Measurements from ENCODE around the gene LIF. TPM values are rescaled to one million over a fixed set of nuclear protein-coding genes. Genes with fewer than 3 reads are reported as not detected.
A peak's percentile ranks its signal among the peaks of the same experiment; 100 is the strongest.

The LIF gene
- total RNA-seq, 1 donor from 2014 or later, result 0.16 TPM

DNA sequence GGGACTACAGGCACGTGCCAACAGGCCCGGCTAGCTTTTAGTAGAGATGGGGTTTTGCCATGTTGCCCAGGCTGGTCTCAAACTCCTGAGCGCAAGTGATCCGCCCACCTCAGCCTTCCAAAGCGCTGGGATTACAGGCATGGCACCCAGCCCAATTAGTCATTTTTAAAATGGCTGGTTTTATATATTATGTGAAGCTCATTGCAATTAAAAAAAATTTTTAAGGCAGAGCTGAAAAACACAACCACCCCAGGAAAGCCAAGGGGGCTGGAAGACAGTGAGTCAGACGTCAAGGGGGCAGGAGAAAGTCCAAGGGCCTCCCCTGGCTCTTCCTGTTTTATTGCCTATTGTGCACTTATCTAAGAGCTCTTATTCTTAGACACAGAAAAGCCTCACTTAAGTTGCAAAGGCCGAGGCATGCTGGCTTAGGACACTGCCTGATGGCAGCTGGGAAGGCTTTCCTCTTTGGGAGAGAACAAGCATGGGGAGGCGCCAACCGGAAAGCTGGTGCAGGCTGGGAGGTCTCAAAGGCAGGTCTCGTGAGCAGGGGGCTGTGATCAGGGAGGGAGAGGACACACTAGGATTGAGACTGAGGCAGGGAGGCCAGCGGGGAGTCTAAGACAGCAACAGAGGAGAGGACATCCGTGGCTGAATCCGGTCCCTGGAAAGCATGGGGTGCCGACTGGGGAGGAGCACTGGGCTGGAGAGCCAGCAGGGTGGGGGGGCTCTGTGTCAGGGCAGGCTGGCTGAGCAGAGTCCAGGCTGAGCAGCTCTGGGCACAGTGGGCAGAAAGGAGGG lies 31.2 kb upstream of the LIF start:
- DNase-seq, result no peak
- H3K4me1 ChIP-seq, result peaks cover 16% of the 10 kb centered on the region
- no peaks in the 10 kb centered on the region for H3K36me3 ChIP-seq
- intact Hi-C loops (cut with micrococcal nuclease), result no loop called here
- no peak overlapping the region for H3K4me3 ChIP-seq
- H3K27me3 ChIP-seq (ENCODE audit: low read depth), result no peaks in the 10 kb centered on the region
- TF ChIP-seq, protein P1, sequence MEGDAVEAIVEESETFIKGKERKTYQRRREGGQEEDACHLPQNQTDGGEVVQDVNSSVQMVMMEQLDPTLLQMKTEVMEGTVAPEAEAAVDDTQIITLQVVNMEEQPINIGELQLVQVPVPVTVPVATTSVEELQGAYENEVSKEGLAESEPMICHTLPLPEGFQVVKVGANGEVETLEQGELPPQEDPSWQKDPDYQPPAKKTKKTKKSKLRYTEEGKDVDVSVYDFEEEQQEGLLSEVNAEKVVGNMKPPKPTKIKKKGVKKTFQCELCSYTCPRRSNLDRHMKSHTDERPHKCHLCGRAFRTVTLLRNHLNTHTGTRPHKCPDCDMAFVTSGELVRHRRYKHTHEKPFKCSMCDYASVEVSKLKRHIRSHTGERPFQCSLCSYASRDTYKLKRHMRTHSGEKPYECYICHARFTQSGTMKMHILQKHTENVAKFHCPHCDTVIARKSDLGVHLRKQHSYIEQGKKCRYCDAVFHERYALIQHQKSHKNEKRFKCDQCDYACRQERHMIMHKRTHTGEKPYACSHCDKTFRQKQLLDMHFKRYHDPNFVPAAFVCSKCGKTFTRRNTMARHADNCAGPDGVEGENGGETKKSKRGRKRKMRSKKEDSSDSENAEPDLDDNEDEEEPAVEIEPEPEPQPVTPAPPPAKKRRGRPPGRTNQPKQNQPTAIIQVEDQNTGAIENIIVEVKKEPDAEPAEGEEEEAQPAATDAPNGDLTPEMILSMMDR (IDR thresholded peaks at IDR 0.05; ENCODE audit: borderline replicate concordance), result no peak
- no peaks in the 10 kb centered on the region for H3K9me3 ChIP-seq (replicated peaks)
- peak overlapping the region; percentile 50 for H3K27ac ChIP-seq (replicated peaks)

DNA sequence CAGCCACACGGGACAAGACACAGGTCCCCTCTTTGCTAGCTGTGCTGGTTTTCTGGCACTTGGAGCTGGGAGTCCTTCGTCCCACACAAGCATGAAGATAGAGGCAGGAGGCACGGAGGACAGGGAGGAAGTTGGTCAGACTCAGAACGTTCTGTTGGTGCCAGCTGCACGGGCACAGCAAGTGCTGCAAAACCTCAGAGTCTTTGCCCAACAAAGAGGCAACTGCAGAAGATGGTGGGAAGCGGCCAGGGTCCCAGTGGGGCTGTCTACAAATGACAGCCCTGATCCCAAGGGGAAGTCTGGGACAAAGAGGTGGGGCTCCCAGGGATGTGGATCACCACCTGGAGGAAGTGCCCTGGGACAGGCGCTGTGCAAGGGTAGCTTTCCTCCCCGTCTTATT lies 29.5 kb upstream of the LIF start:
- H3K4me1 ChIP-seq, result peaks cover 16% of the 10 kb centered on the region

DNA sequence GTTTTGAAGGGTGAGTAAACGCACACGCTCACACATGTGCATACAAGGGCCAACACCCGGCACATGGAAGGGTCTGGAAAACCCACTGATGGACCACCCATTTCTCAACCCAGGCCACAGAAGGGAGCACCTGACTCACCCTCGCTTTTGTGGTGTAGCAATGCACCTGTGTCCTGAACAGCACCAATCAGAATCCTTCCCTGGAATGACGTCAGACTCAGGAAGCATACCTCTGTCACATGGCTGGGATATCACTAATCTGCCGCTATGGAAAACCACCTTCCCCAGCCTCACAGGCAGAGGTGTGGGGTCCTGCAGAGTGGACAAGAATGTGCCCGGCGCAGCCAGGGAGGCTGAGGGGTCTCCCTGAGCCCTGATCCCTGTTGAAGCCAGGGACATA lies 29.1 kb upstream of the LIF start:
- H3K27me3 ChIP-seq (ENCODE audit: low read depth), result no peaks in the 10 kb centered on the region
- no peaks in the 10 kb centered on the region for H3K36me3 ChIP-seq
- no peak for DNase-seq
- no peaks in the 10 kb centered on the region for H3K9me3 ChIP-seq (replicated peaks)
- TF ChIP-seq, protein P1 (IDR thresholded peaks at IDR 0.05; ENCODE audit: borderline replicate concordance), result no peak
- intact Hi-C loops (cut with micrococcal nuclease), result no loop called here
- H3K4me3 ChIP-seq, result no peak overlapping the region
- H3K27ac ChIP-seq (replicated peaks), result no peak overlapping the region
- H3K4me1 ChIP-seq, result peaks cover 16% of the 10 kb centered on the region

More for the DNA sequence above, 29.5 kb upstream of the LIF start:
- intact Hi-C loops (cut with micrococcal nuclease), result no loop called here
- H3K36me3 ChIP-seq, result no peaks in the 10 kb centered on the region
- no peaks in the 10 kb centered on the region for H3K27me3 ChIP-seq (ENCODE audit: low read depth)
- TF ChIP-seq, protein P1 (IDR thresholded peaks at IDR 0.05; ENCODE audit: borderline replicate concordance), result no peak
- no peak overlapping the region for H3K4me3 ChIP-seq
- no peak overlapping the region for H3K27ac ChIP-seq (replicated peaks)
- H3K9me3 ChIP-seq (replicated peaks), result no peaks in the 10 kb centered on the region
- no peak for DNase-seq

DNA sequence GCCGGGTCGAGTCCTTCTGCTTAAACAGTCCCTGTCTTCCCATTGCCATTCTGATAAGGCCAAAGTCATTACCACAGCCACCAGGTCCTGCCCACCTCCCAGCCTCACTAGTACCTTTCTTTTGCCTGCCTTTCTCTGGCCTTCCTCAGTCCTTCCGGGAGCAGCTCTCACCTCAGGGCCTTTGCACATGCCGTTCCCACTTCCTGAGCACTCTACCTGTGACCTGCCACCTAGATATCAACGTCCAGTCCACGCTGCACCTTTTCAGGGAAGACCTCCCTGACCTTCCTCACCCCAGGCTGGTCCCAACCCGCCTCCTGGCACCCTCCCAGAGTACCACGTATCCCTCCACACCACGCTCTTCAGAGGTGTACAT lies 27.9 kb upstream of the LIF start:
- no peak overlapping the region for H3K27ac ChIP-seq (replicated peaks)
- H3K4me1 ChIP-seq, result peaks cover 16% of the 10 kb centered on the region
- no peak for DNase-seq
- no peaks in the 10 kb centered on the region for H3K27me3 ChIP-seq (ENCODE audit: low read depth)
- no peaks in the 10 kb centered on the region for H3K9me3 ChIP-seq (replicated peaks)
- no peaks in the 10 kb centered on the region for H3K36me3 ChIP-seq
- intact Hi-C loops (cut with micrococcal nuclease), result no loop called here
- TF ChIP-seq, protein P1 (IDR thresholded peaks at IDR 0.05; ENCODE audit: borderline replicate concordance), result no peak
- H3K4me3 ChIP-seq, result no peak overlapping the region

DNA sequence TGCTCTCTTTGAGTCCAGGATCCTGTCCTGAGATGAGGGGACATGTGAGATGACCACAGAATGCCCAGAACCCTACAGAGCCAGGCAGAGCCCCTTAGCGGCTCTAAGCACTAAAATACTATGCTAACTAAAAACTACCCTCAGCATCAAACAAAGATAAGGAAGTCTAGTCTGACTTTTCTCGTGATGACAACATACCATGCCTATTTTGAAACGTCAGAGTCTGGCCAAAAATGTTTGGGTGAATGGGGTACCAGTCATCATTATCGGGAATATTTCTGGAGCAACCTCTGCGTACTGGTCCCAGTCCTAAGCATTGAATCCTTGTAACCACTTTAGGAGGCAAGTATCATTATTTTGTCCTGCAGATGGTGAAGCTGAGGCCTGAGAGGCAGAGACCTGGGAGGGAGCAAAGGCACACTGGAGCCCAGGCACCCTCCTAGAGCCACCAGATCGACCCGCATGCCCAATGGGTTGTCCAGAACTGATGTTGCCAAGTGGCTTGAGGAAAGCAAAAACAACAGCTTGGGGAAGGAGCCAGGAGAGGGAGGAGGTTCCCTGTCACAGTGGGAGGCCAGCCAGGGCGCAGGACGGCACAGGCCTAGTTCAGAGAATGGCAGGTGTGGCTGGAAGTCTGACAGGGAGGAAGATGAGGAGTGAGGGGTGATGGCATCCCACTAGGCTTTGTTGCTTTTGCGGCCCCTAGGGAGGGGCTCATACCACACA lies 27.3 kb upstream of the LIF start:
- no peak overlapping the region for H3K4me3 ChIP-seq
- intact Hi-C loops (cut with micrococcal nuclease), result no loop called here
- H3K9me3 ChIP-seq (replicated peaks), result no peaks in the 10 kb centered on the region
- DNase-seq, result no peak
- no peaks in the 10 kb centered on the region for H3K36me3 ChIP-seq
- TF ChIP-seq, protein P1 (IDR thresholded peaks at IDR 0.05; ENCODE audit: borderline replicate concordance), result no peak
- no peaks in the 10 kb centered on the region for H3K27me3 ChIP-seq (ENCODE audit: low read depth)
- peaks cover 16% of the 10 kb centered on the region for H3K4me1 ChIP-seq
- H3K27ac ChIP-seq (replicated peaks), result no peak overlapping the region
